NCI-H1417 (cell line): ENCODE results near the gene POLR3K.
A peak's percentile ranks its signal among the peaks of the same experiment; 100 is the strongest.
"Not testable (repeated sequence)": the region's sequence is repeated elsewhere in the genome, so short reads cannot be mapped to it uniquely, and the experiment has no call there.

Source experiments
- DNase-seq, 3 experiments: peaks; one replicate each; lab custom pipeline; 2025; lab: John Stamatoyannopoulos, UW

Gene POLR3K

DNA sequence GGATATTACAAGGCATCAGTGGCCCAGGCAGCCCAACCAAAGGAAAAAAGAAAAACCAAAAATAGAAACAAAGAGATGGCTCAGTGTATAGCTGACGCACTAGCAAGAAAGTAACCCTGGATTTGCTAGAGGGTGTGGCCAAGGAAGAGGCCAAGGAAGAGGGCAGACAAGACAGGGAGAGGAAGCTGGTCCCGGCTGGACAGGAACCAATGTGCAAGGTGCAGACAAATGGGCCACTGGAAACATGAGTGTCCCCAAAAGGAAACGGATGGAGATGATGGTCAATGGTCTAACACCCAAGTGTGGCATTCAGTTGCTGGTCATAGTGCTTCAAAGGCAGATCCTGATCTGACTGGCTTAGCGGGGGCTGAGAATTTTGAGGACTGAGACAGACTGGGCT, 10.7 kb downstream of the POLR3K start:
- DNase-seq = no peak

DNA sequence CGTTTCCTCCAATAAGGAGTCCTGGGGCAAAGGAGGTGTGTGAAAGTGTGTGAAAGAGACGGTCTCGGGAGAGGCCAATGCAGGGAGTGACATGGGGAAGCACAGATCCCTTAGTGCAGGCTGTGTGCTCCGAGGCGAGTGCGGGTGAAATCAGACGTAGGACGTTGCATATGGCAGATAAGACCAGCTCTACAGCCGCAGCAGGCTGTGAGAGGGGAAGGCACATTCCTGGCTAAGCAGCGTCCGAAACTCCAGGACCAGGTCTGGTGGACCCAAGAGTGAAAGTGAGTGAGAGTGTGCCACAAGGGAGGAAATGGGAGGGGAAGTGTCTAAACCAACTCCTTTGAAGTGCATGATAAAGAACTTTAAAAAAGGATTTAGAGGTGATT, 11.3 kb downstream of the POLR3K start:
- no peak for DNase-seq

DNA sequence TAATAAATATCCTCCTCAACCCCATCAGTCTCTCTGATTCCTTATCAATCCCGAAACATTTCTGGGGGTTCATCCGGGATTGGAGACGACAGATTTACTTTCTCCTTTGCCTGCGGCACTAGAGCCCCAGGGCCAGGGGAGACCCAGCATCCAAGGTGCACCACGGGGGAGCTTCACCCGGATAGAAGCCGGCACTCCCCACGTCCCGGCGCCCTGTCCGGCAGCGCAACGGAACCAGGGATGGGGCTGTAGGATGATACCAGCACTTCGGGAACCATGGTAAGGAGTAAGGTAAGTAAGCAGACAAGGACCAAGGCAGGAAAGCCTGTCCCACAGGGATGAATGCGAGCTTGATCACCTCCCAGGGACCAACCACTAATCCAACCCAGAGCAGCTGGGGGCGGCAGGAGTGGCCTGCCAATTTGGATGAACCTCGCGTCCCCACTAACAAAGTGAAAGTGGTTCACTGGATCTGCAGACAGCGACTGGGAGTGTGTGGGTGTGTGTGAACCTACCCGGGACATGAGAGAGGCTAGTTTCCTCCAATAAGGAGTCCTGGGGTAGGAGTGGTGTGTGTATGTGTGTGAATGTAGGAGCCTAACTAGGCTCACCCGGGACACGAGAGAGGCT, 11.9 kb downstream of the POLR3K start:
- DNase-seq = no peak

DNA sequence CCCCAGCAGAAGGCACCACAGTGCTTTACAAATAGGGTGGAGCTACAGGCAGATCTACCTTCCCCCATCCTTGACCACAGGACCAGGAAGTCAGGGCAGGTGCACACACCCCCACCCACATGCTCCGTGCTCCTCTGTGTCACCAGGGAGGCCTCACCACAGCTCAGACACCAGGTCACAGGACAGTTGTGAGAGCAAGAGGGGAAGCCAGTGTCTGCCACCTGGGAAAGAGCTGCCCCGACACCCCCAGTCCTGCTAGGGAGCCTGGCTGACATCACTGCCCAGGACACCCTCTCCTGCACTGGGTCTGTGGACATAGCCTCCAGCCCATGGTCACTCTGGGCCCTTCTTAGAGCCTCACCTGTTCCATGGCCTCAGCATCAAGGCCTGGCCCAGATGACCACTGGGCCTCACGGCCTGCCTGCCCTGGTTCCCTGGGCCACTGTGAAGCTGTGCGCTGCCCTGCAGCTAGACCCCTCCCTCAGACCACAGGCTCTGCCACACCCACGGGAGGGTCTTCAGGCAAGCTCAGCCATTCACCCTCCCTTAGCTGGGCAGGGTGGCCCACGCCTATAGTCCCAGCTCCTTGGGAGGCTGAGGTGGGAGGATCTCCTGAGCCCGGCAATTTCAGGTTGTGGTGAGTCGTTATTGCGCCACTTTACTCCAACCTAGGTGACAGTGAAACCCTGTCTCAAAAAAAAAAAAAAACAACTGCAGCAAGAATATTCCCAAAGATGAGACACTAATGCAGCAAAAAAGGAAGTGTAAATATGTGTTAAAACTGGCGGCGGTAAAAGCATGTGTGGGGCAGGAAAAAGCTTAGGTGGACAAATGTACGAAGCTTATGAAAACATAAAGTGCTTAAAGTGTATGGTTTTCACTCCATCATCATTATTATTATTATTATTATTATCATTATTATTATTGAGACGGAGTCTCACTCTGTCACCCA, 14.2 kb downstream of the POLR3K start:
- peak in 2 of 3 experiments; percentile 22 to 39 for DNase-seq

DNA sequence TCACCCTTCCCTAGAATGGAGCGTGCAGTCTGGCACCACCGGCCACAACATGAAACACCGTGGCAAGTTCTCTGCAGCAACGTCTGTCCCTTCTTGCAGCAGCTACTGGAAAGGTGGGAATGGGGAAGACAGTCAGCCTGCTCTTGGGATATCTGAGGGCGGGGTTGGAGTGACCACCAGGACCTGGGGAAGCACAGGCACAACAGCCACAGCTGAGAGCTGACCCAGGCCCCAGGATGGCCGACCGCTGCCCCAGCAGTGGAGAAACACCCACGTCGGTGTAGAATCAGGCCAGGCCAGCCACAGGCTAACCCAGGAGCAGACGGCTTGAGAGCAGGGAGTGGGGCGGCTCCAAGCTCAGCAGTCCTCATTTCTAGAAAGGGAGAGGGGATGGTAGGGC, 15.2 kb downstream of the POLR3K start:
- DNase-seq = not testable (repeated sequence)

DNA sequence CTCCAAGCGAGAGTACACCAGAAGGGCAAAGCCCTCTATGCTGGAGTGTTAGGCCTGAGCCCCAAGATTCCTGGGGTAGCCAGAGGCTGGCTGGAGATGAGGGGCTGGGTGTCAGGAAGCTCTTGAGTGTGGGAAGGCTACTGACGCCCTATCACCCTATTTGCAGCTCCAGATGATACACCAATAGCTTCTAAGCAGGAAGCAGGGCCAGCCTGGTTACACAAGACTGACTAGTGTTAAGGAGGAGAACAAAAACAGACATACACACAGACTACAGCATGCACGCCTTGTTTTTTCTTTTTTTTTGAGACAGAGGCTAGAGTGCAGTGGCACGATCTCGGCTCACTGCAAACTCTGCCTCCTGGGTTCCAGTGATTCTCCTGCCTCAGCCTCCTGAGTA, 15.9 kb downstream of the POLR3K start:
- DNase-seq = no peak

DNA sequence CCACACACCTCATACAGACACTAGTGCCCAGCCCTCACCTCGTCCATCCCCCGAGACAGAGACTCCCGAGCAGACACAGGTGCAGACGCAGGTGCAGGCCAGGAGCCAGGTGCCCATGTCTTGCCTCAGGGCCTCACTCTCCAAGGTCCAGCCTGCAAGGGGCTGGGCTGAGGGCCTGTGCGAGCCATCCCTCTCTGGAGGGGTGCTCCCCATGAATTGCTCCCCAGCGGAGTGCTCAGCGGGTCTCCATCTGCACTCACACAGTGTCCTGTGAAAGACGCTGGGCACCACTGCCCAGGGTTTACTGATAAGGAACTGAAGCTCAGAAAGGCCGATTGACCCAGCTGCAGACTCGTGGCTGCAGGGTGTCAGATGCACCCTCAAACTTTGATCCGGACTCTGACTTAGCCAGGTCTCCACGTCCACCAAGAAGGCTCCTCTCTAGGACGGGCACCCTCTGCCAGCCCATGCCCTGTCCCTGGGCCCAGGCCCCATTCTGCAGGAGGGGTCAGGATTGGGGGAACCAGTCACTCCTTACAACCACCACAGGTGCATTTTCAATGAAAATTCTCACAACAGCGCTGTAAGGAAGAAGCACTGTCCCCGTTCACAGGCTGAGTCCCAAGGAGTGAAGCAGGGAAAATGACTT, 16.9 kb downstream of the POLR3K start:
- DNase-seq = peak in 1 of 3 experiments; percentile 19

DNA sequence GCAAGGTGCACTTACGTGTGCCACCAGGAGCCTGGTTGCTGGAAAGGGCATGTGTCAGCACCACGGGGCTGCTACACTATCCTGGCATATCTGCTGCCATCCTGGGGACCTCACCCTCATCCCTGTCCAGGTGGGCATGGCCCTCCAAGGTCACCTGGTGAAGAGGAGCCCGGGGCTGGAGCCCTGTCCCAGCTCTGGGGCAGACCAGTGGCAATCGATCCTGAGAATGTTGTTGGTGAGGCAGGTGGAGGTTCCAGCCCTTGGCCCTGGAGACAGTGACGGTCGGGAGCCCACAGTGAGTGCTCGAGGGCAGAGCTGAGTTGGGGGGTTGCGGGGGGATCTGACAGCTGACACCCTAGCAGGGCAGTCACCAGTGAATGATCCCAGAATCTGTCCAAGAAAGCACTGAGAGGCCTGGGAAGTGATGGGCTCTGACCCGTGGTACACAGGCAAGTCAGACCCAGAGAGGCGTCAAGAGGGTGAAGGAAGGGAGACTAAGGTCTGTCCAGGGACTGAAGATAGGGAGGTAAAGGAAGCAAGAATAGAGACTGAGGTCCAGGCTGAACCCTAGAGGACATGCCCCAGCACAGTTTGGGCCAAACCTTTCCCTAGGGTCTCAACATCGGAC, 17.6 kb downstream of the POLR3K start:
- no peak for DNase-seq

DNA sequence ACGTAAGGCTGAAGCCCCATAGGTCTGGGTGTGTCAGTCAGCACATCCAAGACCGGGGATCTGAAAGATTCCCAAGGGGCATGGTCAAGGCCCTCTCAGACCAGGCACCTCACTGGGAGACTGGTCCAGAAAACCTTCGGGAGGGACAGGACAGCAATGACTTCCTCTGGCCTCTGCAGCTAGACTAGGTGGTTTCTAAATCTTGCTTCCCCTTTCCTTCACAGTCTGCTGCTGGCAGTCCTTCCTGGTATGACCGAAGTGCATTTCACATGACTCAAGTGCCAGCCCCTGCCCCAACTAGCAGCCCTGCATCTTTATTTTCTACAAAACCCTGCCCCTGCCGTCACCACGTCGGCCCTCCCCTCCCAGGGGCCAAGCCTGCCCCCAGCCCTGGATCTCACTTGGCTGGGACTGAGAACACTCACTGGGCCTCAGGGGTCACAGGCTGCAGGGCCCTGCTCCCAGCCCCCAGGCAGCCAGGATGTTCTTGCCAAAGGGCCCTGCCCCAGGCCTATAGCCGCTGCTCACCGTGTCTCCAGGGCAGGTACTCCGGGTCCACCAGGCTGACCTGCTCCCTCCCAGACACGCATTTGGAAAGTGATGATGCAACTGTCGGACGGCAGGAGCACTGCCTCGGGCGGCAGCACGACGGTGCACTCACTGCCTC, 18.3 kb downstream of the POLR3K start:
- DNase-seq = no peak

DNA sequence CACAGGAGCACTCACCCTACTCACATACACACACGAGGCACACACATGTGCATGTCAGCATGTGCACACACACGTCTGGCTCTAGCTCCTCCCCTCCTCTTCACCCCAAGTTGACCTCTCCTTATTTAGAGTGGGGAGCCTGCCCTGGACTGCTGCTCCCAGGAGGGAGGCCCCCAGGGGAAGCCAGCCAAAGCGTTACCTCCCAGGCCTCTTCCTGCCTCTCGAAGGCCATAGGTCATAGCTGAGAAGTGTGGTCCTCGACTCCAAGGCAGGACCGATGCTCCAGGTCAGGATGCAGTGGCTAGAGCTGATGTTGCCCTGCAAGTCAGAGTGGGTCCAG, 18.8 kb downstream of the POLR3K start:
- no peak for DNase-seq

DNA sequence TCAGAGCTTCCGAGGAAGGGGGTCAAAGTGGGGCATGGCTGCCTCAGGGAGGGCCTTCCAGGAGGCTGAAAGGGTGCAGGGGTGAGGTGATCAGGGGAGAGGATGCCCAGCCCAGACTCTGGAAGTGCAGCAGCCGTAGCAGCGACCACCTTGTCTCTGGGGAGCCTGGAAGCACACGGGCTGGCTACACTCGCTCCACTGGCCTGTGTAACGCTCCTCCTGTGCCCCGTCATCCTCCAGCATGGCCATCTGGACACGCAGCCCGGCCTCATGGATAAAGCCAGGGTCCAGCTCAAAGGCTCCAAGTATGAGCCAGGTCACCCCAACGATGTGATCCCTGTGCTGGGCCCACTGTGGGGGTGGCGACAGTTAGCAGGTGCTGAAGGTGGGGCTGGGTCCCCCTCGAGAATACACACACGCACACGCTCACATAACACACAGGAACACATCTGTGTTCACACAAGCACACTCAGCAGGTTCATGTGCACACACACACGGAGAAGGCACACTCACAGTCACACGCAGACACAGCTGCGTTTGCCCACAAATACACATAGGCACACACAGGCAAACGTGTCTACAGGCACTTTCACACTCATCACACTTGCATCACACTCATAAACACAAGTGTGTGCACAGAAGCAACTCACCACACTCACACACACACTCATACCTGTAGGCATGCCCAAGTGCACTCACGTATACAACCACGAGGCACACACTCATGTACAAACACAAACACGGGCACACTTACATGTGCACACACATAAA, 19.3 kb downstream of the POLR3K start:
- DNase-seq = no peak

DNA sequence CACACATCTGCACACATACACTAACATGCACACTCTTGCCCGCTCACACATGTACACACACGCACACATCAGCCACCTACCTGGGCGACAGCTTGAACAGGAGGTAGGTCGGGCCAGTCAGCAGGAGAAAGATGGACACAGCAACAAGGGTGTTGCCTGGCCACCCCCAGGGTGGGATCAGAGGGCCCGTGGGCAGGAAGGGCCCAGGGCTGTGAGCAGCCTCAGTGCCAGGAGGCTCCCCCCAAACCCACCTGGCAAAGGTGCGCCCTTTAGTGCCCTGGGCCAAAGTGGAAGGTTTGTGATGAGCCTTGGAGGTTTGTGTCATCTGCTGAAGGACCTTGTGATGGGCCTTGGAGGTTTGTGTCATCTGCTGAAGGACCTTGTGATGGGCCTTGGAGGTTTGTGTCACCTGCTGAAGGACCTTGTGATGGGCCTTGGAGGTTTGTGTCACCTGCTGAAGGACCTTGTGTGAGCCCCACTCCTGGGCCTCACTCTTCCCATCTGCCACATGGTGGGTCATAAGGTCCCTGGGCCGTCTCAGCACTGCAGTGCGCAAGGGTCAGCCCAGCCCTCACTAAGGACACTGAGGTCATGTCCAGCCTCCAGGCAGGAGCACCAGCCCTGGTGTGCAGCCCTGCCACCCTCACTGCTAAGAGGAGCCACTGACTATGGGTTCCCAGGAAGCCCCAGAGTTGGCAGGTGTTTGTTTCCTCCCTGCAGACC, 20.1 kb downstream of the POLR3K start:
- not testable (repeated sequence) for DNase-seq

DNA sequence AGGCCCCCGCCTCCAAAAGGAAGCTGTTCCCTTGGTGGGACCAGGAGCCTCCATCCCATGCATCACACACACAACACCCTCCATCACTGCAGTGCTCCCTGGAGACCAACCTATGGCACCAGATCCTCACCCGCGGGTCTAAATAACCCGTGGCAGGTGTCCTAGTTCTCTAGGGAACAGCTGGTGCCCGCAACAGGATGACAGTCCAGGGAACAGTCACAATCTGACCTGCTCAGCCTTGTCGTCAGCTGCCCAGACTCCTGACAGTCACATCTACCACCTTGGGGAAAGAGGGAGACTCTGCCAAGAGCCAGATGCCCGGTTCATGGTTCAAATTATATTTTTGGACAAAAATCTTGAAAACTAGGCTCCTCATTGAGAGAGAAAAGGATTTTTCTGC, 22.8 kb downstream of the POLR3K start:
- DNase-seq = not testable (repeated sequence)

DNA sequence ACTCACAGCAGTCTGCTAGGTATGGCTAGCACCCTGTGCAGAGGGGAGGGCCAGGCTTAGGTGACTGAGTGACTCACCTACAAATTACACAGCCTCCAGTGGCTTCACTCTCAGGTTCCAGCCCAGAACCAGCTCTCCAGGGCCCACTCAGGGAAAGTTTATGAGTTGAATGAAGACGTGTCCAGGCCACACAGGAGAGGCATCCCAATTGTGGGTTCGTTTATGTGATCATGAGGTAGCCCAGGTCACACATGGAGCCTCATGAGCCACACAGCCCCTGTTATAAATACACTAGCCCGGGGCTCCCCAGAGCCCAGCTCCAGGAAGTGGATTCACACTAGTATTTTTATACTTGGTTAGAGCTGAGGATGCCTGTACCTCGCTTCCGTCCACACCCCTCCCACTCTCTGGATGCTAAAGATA, 27.5 kb downstream of the POLR3K start:
- DNase-seq = not testable (repeated sequence)

DNA sequence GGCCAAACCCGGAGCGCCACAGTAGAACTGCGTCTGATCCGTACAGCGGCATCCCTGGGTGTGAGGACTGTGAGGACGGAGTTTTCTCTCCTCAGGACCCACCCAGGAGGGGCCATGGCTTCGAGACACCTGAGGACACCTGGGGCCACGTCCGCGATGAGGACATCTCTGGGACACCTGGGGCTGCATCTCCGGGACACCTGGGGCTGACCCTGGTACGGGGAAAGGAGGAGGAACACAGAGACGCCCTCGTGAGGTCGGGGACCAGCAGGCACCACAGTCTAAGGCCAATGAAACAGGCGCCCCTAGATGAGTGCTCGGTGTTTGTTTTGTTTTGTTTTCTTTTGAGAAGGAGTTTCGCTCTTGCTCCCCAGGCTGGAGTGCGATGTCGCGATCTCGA, 29.3 kb downstream of the POLR3K start:
- not testable (repeated sequence) for DNase-seq

DNA sequence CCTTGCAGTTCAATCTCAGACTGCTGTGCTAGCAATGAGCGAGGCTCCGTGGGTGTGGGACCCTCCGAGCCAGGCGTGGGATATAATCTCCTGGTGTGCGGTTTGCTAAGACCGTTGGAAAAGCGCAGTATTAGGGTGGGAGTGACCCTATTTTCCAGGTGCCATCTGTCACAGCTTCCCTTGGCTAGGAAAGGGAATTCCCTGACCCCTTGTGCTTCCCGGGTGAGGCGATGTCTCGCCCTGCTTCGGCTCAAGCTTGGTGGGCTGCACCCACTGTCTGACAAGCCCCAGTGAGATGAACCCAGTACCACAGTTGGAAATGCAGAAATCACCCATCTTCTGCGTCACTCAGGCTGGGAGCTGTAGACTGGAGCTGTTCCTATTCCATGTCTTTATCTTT, 32.5 kb downstream of the POLR3K start:
- DNase-seq = not testable (repeated sequence)

DNA sequence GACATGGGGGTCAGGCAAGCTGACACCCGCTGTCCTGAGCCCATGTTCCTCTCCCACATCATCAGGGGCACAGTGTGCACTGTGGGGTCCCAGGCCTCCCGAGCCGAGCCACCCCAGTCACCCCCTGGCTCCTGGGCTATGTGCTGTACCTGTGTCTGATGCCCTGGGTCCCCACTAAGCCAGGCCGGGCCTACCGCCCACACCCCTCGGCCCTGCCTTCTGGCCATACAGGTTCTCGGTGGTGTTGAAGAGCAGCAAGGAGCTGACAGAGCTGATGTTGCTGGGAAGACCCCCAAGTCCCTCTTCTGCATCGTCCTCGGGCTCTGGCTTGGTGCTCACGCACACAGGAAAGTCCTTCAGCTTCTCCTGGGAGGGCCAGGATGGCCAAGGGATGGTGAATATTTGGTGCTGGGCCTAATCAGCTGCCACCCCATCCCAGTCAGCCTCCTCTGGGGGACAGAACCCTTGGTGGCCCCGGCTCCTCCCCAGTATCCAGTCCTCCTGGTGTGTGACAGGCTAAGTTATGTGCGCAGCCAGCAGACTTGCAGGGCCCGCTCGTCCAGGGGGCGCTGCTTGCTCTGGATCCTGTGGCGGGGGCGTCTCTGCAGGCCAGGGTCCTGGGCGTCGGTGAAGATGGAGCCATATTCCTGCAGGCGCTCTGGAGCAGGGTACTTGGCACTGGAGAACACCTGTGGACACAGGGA, 36.2 kb downstream of the POLR3K start:
- DNase-seq = not testable (repeated sequence)

DNA sequence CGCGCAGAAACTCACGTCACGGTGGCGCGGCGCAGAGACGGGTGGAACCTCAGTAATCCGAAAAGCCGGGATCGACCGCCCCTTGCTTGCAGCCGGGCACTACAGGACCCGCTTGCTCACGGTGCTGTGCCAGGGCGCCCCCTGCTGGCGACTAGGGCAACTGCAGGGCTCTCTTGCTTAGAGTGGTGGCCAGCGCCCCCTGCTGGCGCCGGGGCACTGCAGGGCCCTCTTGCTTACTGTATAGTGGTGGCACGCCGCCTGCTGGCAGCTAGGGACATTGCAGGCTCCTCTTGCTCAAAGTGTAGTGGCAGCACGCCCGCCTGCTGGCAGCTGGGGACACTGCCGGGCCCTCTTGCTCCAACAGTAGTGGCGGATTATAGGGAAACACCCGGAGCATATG, 42.6 kb downstream of the POLR3K start:
- peak; percentile 72 to 81 (median 76) for DNase-seq

DNA sequence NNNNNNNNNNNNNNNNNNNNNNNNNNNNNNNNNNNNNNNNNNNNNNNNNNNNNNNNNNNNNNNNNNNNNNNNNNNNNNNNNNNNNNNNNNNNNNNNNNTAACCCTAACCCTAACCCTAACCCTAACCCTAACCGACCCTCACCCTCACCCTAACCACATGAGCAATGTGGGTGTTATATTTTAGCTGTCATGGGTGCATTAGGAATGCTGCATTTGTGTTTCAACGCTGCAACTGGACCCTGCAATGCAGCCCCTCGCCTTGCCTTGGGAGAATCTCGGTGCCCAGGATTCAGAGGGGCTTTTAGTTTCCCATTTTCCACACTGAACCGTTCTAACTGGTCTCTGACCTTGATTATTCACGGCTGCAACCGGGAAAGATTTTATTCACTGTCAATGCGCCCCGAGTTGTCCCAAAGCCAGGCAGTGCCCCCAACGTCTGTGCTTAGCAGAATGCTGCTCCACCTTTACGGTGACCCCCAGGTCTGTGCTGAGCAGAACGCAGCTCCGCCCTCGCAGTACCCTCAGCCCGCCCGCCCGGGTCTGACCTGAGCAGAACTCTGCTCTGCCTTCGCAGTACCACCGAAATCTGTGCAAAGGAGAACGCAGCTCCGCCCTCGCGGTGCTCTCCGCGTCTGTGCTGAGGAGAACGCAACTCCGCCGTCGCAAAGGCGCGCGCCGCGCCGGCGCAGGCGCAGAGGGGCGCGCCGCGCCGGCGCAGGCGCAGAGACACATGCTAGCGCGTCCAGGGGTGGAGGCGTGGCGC, 43.3 kb downstream of the POLR3K start:
- no peak for DNase-seq
